Measurements from ENCODE around the gene PPP1R37.

PPP1R37 gene

DNA sequence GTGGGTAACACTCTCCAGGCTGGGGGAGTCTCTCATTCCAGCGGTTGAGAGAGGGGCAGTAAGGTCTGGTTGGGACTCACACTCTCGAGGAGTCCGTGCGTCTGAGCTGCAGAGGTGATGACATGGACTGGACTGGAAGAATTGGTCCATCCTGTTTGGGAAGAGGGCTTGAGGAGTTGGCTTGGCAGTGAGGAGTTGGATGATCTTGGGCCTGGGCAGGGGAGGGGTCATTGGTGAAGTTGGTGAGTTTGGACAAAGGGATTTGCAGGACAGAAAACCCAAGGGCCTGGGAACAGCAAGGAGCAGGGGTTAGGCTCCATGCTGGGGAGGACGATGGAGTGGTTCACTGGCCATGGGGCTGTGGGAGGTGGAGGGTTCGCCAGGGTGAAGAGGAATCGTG is 3.7 kb downstream of the PPP1R37 start:
- no peak overlapping the region for H3K4me3 ChIP-seq (ENCODE audit: low read depth, low read length)
- no peak overlapping the region for H2AK5ac ChIP-seq (ENCODE audit: low read length)
- H3K79me1 ChIP-seq (ENCODE audit: low read length) = peaks cover 10% of the 10 kb centered on the region
- H3K14ac ChIP-seq (ENCODE audit: low read length) = no peak overlapping the region
- H3K27ac ChIP-seq (ENCODE audit: low read depth, low read length) = no peak overlapping the region
- no peaks in the 10 kb centered on the region for H3K9me3 ChIP-seq (ENCODE audit: insufficient read depth, low read depth, low read length)
- no peak overlapping the region for H4K91ac ChIP-seq (ENCODE audit: low read depth, low read length)
- H3K4me2 ChIP-seq (ENCODE audit: low read length) = no peak overlapping the region
- peaks cover 0 to 4% of the 10 kb centered on the region in 2 experiments for H3K36me3 ChIP-seq (ENCODE audit: control insufficient read depth in 1 of 2, insufficient read depth in 2 of 2, low read length in 2 of 2)
- no peak overlapping the region for H2AFZ ChIP-seq (ENCODE audit: insufficient read depth, low read length, poor library complexity)
- no peak overlapping the region for H4K12ac ChIP-seq (ENCODE audit: low read depth, low read length)
- H2BK12ac ChIP-seq (ENCODE audit: low read length) = no peak overlapping the region
- H2BK120ac ChIP-seq (ENCODE audit: insufficient read depth, low read length, poor library complexity) = no peak overlapping the region
- H3K27me3 ChIP-seq (ENCODE audit: insufficient read depth, low read length) = no peaks in the 10 kb centered on the region
- H2BK5ac ChIP-seq (ENCODE audit: low read depth, low read length, poor library complexity) = no peak overlapping the region
- no peak overlapping the region for H3K9ac ChIP-seq (ENCODE audit: low read length)
- H4K8ac ChIP-seq (ENCODE audit: low read depth, low read length) = no peak overlapping the region
- H3K18ac ChIP-seq (ENCODE audit: low read length) = no peak overlapping the region
- H3K4ac ChIP-seq (ENCODE audit: low read depth, low read length) = peak overlapping the region; percentile 35
- peaks cover 29 to 32% of the 10 kb centered on the region in 2 experiments for H3K4me1 ChIP-seq (ENCODE audit: control insufficient read depth in 1 of 2, insufficient read depth in 2 of 2, low read length in 2 of 2)
- peaks cover 39% of the 10 kb centered on the region for H3K79me2 ChIP-seq (ENCODE audit: control insufficient read depth, insufficient read depth, low read length, poor library complexity)
- DNase-seq = no peak
- WGBS (ENCODE audit: extremely low coverage, insufficient coverage, insufficient read length) = no CpG with 5 or more reads among the region's 7 CpGs
- H3K23ac ChIP-seq (ENCODE audit: low read length) = no peak overlapping the region

DNA sequence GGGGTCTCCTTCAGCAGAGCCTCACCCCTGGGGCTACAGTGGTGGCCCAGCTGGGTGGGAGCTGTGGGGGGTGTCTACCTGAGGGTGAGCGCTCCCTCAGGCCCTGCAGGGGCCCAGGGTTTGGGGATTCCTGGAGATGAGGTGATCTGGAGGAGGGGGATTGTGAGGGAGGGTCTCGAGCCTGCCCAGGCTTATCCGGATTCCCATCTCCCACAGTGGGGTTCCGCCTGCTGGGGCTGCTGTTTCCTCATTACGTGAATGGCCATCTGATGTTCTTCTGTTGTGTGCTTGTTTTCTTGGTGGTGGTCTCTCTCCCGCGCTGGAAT is 4.4 kb downstream of the PPP1R37 start:
- no peak overlapping the region for H2AFZ ChIP-seq (ENCODE audit: insufficient read depth, low read length, poor library complexity)
- H3K23ac ChIP-seq (ENCODE audit: low read length) = no peak overlapping the region
- no peak overlapping the region for H2BK120ac ChIP-seq (ENCODE audit: insufficient read depth, low read length, poor library complexity)
- WGBS (ENCODE audit: extremely low coverage, insufficient coverage, insufficient read length) = no CpG with 5 or more reads among the region's 7 CpGs
- no peak overlapping the region for H3K4me2 ChIP-seq (ENCODE audit: low read length)
- peaks cover 29 to 32% of the 10 kb centered on the region in 2 experiments for H3K4me1 ChIP-seq (ENCODE audit: control insufficient read depth in 1 of 2, insufficient read depth in 2 of 2, low read length in 2 of 2)
- no peak overlapping the region for H3K9ac ChIP-seq (ENCODE audit: low read length)
- no peak overlapping the region for H4K8ac ChIP-seq (ENCODE audit: low read depth, low read length)
- no peak overlapping the region for H4K91ac ChIP-seq (ENCODE audit: low read depth, low read length)
- H3K36me3 ChIP-seq (ENCODE audit: control insufficient read depth in 1 of 2, insufficient read depth in 2 of 2, low read length in 2 of 2) = peaks cover 0 to 4% of the 10 kb centered on the region in 2 experiments
- DNase-seq = no peak
- H3K14ac ChIP-seq (ENCODE audit: low read length) = no peak overlapping the region
- H2AK5ac ChIP-seq (ENCODE audit: low read length) = no peak overlapping the region
- no peak overlapping the region for H3K4me3 ChIP-seq (ENCODE audit: low read depth, low read length)
- H2BK12ac ChIP-seq (ENCODE audit: low read length) = no peak overlapping the region
- H2BK5ac ChIP-seq (ENCODE audit: low read depth, low read length, poor library complexity) = no peak overlapping the region
- H3K18ac ChIP-seq (ENCODE audit: low read length) = no peak overlapping the region
- peaks cover 40% of the 10 kb centered on the region for H3K79me2 ChIP-seq (ENCODE audit: control insufficient read depth, insufficient read depth, low read length, poor library complexity)
- H3K79me1 ChIP-seq (ENCODE audit: low read length) = peaks cover 8% of the 10 kb centered on the region
- H3K4ac ChIP-seq (ENCODE audit: low read depth, low read length) = peak overlapping the region; percentile 35
- H3K9me3 ChIP-seq (ENCODE audit: insufficient read depth, low read depth, low read length) = no peaks in the 10 kb centered on the region
- H3K27ac ChIP-seq (ENCODE audit: low read depth, low read length) = no peak overlapping the region
- no peaks in the 10 kb centered on the region for H3K27me3 ChIP-seq (ENCODE audit: insufficient read depth, low read length)
- no peak overlapping the region for H4K12ac ChIP-seq (ENCODE audit: low read depth, low read length)

DNA sequence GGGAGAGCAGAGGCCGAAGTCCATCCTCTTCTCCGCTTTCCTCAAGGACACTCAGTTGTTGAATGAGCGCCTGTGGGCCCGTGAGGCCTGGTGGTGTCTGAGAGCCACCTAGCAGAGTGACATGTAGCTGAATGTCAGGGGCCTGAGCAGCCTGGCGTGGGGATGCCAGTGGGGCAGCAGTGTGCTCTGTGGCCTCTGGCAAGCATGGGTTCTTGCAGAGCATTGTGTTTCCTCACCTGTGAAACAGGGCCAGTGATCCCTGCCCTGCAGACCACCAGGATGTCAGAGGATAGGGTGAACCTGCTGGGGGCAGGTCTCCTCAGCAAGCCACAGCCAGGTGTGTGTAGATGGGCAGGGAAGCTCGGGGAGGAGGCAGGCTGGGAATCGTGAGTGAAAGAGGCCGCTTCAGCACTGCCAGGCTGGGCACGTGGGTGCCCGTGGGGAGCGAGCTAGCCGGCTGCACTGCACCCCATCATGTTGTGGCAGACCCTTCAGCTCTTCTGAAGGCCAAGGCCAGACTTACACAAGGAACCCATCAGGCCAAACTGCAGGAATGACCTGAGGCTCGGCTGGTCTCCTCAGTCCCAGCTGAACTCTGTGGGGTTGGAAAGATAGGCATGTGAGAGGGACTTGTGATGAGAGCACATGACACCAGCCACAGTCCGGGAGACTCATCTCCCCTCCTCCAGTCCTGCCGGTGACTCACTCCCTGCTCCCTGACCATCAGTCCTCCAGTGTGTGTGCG is 5.0 kb downstream of the PPP1R37 start:
- H3K79me2 ChIP-seq (ENCODE audit: control insufficient read depth, insufficient read depth, low read length, poor library complexity) = peaks cover 37% of the 10 kb centered on the region
- H4K12ac ChIP-seq (ENCODE audit: low read depth, low read length) = no peak overlapping the region
- H3K23ac ChIP-seq (ENCODE audit: low read length) = no peak overlapping the region
- H3K4me2 ChIP-seq (ENCODE audit: low read length) = no peak overlapping the region
- peak overlapping the region; percentile 26 for H3K27ac ChIP-seq (ENCODE audit: low read depth, low read length)
- no peak overlapping the region for H2BK12ac ChIP-seq (ENCODE audit: low read length)
- H2BK5ac ChIP-seq (ENCODE audit: low read depth, low read length, poor library complexity) = no peak overlapping the region
- H3K4ac ChIP-seq (ENCODE audit: low read depth, low read length) = peak overlapping the region; percentile 35
- no CpG with 5 or more reads among the region's 16 CpGs for WGBS (ENCODE audit: extremely low coverage, insufficient coverage, insufficient read length)
- no peak overlapping the region for H2AFZ ChIP-seq (ENCODE audit: insufficient read depth, low read length, poor library complexity)
- peaks cover 29 to 32% of the 10 kb centered on the region in 2 experiments for H3K4me1 ChIP-seq (ENCODE audit: control insufficient read depth in 1 of 2, insufficient read depth in 2 of 2, low read length in 2 of 2)
- no peak overlapping the region for H4K91ac ChIP-seq (ENCODE audit: low read depth, low read length)
- peaks cover 0 to 4% of the 10 kb centered on the region in 2 experiments for H3K36me3 ChIP-seq (ENCODE audit: control insufficient read depth in 1 of 2, insufficient read depth in 2 of 2, low read length in 2 of 2)
- H3K9me3 ChIP-seq (ENCODE audit: insufficient read depth, low read depth, low read length) = no peaks in the 10 kb centered on the region
- H2BK120ac ChIP-seq (ENCODE audit: insufficient read depth, low read length, poor library complexity) = no peak overlapping the region
- H3K14ac ChIP-seq (ENCODE audit: low read length) = no peak overlapping the region
- H3K4me3 ChIP-seq (ENCODE audit: low read depth, low read length) = no peak overlapping the region
- no peak overlapping the region for H2AK5ac ChIP-seq (ENCODE audit: low read length)
- H3K9ac ChIP-seq (ENCODE audit: low read length) = no peak overlapping the region
- H3K18ac ChIP-seq (ENCODE audit: low read length) = peak overlapping the region; percentile 18
- no peak overlapping the region for H4K8ac ChIP-seq (ENCODE audit: low read depth, low read length)
- H3K79me1 ChIP-seq (ENCODE audit: low read length) = peaks cover 4% of the 10 kb centered on the region
- H3K27me3 ChIP-seq (ENCODE audit: insufficient read depth, low read length) = no peaks in the 10 kb centered on the region
- DNase-seq = peak; percentile 32 to 40

DNA sequence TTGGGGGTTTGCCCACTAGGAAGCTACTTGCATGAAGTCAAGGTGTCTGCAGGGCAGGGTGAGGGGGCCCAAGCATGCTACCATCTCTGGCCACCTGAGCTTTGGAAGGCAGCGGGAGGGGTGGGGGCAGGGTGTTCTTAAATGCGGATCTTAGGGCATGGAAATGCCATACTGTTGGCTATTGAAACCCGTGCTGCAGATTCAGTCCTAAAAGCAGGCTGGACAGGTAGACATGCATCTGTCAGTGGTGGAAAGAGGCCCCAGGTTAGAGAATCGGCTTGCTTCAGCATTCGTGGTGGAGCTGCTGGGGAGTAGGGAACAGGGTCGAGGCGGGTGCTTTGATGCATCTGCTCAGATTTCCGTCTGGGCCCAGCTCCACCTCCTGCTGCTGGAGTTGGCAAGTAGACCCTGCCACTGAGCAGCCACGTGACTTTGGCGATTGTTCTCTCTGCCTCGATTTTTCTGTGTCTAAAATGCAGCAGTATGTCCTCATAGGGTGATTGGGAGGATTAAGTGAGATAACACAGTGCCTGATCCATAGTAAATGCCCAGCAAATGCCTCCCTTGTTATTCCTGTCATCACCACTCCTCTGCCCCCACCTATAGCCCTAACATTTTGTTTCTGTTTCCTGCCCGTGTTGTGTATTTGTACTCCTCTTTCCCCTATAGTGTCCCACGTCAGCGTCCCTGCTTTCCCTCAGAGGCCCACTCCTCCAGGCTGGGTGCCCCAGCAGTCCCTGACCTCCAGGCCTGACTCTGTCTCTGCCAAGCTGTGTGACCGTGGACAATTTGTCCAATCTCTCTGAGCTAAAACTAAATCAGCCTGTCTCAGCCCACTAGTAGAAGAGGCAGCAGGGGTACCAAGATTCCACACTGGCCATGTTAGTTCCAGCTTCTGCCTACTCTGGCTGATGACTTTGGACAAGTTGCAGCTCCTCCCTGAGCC is 5.8 kb downstream of the PPP1R37 start:
- peaks cover 29% of the 10 kb centered on the region for H3K79me2 ChIP-seq (ENCODE audit: control insufficient read depth, insufficient read depth, low read length, poor library complexity)
- H4K91ac ChIP-seq (ENCODE audit: low read depth, low read length) = no peak overlapping the region
- H3K79me1 ChIP-seq (ENCODE audit: low read length) = no peaks in the 10 kb centered on the region
- no peak overlapping the region for H3K23ac ChIP-seq (ENCODE audit: low read length)
- no CpG with 5 or more reads among the region's 15 CpGs for WGBS (ENCODE audit: extremely low coverage, insufficient coverage, insufficient read length)
- H3K36me3 ChIP-seq (ENCODE audit: control insufficient read depth in 1 of 2, insufficient read depth in 2 of 2, low read length in 2 of 2) = peaks cover 0 to 4% of the 10 kb centered on the region in 2 experiments
- H2BK120ac ChIP-seq (ENCODE audit: insufficient read depth, low read length, poor library complexity) = no peak overlapping the region
- H3K18ac ChIP-seq (ENCODE audit: low read length) = peak overlapping the region; percentile 2
- no peak overlapping the region for H2AFZ ChIP-seq (ENCODE audit: insufficient read depth, low read length, poor library complexity)
- H4K8ac ChIP-seq (ENCODE audit: low read depth, low read length) = no peak overlapping the region
- H3K14ac ChIP-seq (ENCODE audit: low read length) = no peak overlapping the region
- no peak overlapping the region for H2BK5ac ChIP-seq (ENCODE audit: low read depth, low read length, poor library complexity)
- peaks cover 28 to 30% of the 10 kb centered on the region in 2 experiments for H3K4me1 ChIP-seq (ENCODE audit: control insufficient read depth in 1 of 2, insufficient read depth in 2 of 2, low read length in 2 of 2)
- no peak overlapping the region for H3K4me3 ChIP-seq (ENCODE audit: low read depth, low read length)
- H3K4ac ChIP-seq (ENCODE audit: low read depth, low read length) = peak overlapping the region; percentile 8
- H3K9me3 ChIP-seq (ENCODE audit: insufficient read depth, low read depth, low read length) = no peaks in the 10 kb centered on the region
- H2BK12ac ChIP-seq (ENCODE audit: low read length) = no peak overlapping the region
- no peak overlapping the region for H4K12ac ChIP-seq (ENCODE audit: low read depth, low read length)
- no peak overlapping the region for H3K27ac ChIP-seq (ENCODE audit: low read depth, low read length)
- H3K27me3 ChIP-seq (ENCODE audit: insufficient read depth, low read length) = no peaks in the 10 kb centered on the region
- no peak overlapping the region for H3K9ac ChIP-seq (ENCODE audit: low read length)
- H3K4me2 ChIP-seq (ENCODE audit: low read length) = no peak overlapping the region
- H2AK5ac ChIP-seq (ENCODE audit: low read length) = no peak overlapping the region
- DNase-seq = no peak

Data from trophoblast cell (in vitro differentiated cells and primary cell).